ENCODE data around the gene LRRC49. TPM values are rescaled to one million over a fixed set of nuclear protein-coding genes. Genes with fewer than 3 reads are reported as not detected.
A peak's percentile ranks its signal among the peaks of the same experiment; 100 is the strongest.
"Not testable (repeated sequence)": the region's sequence is repeated elsewhere in the genome, so short reads cannot be mapped to it uniquely, and the experiment has no call there.

LRRC49 gene
- total RNA-seq, 1 experiment from 2014 or later, result 8.4 TPM

DNA sequence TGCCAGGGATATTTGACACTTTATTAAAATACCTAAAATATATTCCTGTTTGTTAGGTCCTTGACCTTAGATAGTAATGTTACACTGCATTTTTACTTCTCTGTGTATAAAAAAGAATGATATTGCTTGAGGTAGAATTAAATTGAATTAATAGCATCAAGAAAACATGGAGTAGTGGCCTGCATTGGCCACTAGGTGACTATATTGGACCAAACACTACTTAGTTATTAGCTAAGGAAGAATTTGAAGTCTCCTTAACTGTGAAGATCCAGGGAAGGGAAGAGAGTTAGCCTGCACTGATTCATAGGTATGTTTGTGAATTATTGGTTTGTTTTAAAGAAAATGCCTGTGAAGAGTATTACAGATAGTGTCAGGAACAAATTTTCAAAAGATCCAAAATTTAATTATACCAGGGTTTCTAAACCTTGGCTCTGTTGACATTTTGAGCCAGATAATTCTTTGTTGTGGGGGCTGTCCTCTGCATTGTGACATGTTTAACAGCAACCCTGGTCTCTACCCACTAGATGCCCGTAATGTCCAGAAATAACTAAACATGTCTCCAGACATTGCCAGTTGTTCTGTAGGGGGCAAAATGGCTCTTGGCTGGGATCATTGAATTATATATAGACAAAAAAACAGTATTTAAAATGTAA, 119.0 kb downstream of the LRRC49 start:
- in situ Hi-C loops (cut with HindIII; ENCODE audit: low pct_unique_long_range_greater_than_20kb, low sequenced_read_pairs), result no loop called here
- DNase-seq (ENCODE audit: low read depth), result peak; percentile 22

DNA sequence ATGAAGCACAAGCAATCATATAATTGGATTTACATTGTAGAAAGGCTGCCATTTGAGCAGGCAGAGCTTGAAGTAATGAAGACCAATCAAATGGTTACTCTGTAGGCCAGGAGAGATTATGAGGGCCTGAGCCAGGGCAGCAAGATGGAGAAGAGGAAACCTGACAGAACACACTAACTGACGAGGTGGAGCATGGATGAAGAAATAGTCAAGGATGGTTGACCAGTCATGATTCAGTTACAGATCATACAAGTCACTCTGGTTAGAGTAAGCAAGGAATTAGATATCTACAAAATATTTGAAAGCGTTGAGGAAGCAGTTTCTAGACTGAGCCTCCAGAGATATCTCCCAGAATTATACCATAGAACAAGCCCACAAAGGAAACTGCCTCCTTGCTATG, 120.8 kb downstream of the LRRC49 start:
- in situ Hi-C loops (cut with HindIII; ENCODE audit: low pct_unique_long_range_greater_than_20kb, low sequenced_read_pairs), result no loop called here

DNA sequence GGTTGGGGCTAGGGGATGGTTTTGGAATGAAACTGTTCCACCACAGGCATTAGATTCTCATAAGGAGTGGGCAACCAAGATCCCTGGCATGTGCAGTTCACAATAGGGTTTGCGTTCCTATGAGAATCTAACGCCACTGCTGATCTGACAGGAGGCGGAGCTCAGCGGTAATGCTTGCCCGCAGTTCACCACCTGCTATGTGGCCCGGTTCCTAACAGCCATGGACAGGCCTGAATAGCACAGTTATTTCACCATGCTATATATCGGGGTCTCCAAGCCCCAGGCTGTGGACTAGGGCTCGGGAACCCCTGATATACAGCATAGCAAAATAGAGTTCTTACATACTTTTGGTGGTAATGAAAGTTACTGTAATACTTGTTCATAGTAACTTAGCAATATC, 122.7 kb downstream of the LRRC49 start:
- in situ Hi-C loops (cut with HindIII; ENCODE audit: low pct_unique_long_range_greater_than_20kb, low sequenced_read_pairs), result no loop called here
- DNase-seq (ENCODE audit: low read depth), result no peak

More for the DNA sequence above, 120.8 kb downstream of the LRRC49 start:
- DNase-seq (ENCODE audit: low read depth), result no peak

DNA sequence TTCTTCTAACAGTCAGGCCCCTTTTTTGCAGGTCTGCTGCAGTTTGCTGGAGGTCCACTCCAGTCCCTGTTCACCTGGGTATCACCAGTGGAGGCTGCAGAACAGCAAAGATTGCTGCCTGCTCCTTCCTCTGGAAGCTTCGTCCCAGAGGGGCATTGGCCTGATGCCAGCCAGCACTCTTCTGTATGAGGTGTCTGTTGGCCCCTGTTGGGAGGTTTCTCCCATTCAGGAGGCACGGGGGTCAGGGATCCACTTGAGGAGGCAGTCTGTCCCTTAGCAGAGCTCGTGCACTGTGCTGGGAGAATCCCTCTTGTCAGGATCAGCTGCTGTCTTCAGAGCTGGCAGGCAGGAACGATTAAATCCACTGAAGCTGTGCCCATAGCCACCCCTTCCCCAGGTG, 138.6 kb downstream of the LRRC49 start:
- in situ Hi-C loops (cut with HindIII; ENCODE audit: low pct_unique_long_range_greater_than_20kb, low sequenced_read_pairs); DNase-seq (ENCODE audit: low read depth): not testable (repeated sequence)

DNA sequence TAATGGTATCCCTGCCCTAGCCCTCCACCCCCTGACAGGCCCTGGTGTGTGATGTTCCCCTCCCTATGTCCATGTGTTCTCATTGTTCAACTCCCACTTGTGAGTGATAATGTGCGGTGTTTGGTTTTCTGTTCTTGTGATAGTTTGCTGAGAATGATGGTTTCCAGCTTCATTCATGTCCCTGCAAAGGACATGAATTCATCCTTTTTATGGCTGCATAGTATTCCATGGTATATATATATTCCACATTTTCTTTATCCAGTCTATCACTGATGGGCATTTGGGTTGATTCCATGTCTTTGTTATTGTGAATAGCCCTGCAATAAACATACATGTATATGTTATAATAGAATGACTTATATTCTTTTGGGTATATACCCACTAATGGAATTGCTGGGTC, 142.9 kb downstream of the LRRC49 start:
- in situ Hi-C loops (cut with HindIII; ENCODE audit: low pct_unique_long_range_greater_than_20kb, low sequenced_read_pairs); DNase-seq (ENCODE audit: low read depth): not testable (repeated sequence)

DNA sequence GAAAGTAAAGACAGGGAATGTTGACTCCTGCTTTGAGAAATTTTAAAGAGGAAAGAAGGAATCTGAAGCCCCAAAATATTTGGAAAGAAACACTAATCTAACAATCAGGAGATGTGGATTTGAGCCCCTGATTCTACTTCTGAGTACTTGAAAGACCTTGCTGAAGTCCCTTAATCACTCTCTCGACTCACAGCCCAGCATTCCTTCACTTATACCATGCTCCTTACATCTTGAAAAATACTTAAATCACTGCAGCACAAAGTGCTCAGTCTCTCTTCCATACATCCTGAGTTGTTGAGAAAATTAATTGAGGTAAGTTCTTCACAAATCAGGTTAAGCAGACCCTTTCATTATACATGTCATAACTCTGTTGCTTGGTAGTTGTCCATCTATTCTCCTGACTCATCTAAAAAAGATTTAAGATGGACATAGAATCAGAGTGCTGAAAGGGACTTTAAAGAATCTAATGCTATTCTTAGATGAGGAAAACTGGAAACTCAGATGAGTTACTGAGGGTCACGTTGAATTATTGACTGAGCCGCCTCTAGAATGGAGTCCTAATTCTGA, 149.8 kb downstream of the LRRC49 start:
- DNase-seq (ENCODE audit: low read depth), result no peak
- in situ Hi-C loops (cut with HindIII; ENCODE audit: low pct_unique_long_range_greater_than_20kb, low sequenced_read_pairs), result no loop called here

DNA sequence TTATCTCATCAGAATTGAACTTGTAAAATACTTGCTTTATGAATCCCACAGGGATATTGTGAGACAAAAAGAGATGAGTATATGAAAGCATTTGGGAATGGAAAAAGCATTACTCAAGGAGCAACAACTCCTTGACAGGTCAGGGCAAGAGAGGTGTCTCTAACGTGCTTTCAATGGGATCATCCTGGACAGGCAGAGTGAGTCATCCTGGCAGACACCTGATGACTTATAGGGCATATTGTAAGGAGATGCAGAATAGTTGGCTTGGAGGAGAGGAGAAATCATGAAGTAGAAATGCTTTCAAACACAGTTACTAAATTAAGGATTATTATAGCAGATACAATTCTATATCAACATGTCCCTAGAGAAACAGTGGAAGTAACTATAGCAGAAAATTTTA, 150.7 kb downstream of the LRRC49 start:
- no peak for DNase-seq (ENCODE audit: low read depth)
- in situ Hi-C loops (cut with HindIII; ENCODE audit: low pct_unique_long_range_greater_than_20kb, low sequenced_read_pairs), result no loop called here

DNA sequence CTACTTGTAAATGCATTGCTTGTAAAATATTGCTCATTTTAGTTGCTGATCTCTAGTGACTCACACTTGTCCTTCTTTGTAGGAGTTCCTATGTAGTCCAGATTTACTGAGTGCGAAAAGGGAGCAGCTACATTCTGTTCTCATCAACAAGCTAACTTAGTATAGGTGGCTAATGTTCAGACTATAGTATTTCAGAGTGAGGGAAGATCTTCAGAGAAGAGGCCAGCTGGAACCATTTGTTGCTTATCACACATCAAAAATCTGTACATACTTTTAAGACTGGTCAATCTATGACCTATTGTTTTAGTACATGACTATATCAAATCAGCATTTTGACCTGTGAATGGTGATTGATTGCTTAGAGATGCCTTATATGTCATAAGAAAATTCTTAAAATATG, 151.4 kb downstream of the LRRC49 start:
- in situ Hi-C loops (cut with HindIII; ENCODE audit: low pct_unique_long_range_greater_than_20kb, low sequenced_read_pairs), result no loop called here
- no peak for DNase-seq (ENCODE audit: low read depth)

DNA sequence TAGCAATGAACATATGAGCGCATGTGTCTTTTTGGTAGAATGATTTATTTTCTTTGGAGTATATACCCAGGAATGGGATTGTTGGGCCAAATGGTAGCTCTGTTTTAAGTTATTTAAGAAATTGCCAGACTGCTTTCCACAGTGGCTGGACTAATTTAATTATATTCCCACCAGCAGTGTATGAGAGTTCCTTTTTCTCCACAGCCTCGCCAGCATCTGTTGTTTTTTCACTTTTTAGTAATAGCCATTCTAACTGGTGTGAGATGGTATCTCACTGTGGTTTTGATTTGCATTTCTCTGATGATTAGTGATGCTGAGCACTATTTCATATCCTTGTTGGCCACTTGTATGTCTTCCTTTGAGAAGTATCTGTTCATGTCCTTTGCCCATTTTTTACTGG, 153.5 kb downstream of the LRRC49 start:
- in situ Hi-C loops (cut with HindIII; ENCODE audit: low pct_unique_long_range_greater_than_20kb, low sequenced_read_pairs), result not testable (repeated sequence)

DNA sequence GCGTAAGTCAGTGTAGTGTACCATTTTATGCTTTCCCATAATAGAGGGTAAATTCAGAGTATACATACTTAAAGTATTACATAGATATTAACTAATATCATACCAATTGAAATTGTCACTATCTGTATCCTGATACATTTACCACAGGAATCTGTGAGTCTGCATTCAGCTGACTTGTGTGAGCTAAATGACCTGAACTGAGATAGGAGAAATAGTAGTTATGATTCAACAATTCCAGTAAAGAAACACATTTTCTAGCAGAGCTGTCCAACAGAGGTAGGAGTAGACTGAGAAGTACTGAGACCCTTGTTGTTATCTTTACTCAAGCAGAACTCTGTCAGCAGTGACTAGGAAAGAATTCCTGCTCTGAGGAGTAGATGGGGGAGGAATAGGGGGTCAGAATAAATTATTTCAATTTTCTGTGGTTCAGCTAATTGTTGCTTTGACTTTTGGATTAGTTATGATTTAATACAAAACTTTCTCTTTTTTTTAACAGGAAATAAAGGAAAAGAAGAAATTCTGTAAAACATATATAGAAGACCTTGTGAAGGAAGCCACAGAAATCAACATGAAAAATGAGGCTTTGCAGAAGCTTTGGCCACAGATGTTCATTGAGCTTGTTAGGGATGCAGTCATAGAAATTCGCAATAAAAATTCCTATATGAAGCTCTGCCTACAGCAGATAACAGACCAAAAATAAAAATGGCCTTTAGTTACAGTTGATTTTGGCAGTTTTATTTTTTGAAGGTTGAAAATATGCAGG, 156.5 kb downstream of the LRRC49 start:
- peak; percentile 43 for DNase-seq (ENCODE audit: low read depth)
- in situ Hi-C loops (cut with HindIII; ENCODE audit: low pct_unique_long_range_greater_than_20kb, low sequenced_read_pairs), result no loop called here

More for the DNA sequence above, 153.5 kb downstream of the LRRC49 start:
- not testable (repeated sequence) for DNase-seq (ENCODE audit: low read depth)

DNA sequence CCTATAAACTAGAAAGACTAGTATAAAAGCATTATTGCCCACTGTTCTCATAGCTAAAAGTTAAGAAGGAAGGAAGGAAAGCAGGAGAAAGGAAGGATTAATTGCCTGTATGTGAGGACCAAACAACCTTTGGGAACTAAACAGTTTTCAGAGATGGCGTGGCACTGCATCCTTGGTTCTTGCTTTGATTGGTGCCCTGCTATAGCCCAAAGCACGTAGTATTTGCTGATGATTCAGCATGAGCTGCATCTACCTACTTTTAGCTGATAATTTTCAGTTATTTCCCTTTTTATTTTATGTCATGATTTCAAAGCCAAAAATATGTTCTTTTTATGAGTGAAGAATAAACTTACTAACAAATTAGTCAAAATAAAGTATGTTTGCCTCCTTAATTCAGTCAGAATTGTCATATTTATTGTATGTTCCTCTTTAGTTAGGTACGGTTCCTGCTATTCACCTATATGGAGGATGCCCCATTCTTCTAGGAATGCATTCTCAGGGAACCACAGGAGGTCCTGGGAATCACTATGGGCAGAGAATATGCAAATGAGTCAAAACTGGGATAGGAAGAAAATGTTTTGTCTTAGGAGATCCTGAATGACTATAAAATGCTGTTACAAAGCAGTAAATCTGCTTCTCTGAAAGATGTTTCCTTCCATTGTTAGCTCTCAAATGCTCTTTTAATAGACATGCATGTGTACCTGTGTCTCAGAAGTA, 157.2 kb downstream of the LRRC49 start:
- in situ Hi-C loops (cut with HindIII; ENCODE audit: low pct_unique_long_range_greater_than_20kb, low sequenced_read_pairs), result no loop called here
- no peak for DNase-seq (ENCODE audit: low read depth)

DNA sequence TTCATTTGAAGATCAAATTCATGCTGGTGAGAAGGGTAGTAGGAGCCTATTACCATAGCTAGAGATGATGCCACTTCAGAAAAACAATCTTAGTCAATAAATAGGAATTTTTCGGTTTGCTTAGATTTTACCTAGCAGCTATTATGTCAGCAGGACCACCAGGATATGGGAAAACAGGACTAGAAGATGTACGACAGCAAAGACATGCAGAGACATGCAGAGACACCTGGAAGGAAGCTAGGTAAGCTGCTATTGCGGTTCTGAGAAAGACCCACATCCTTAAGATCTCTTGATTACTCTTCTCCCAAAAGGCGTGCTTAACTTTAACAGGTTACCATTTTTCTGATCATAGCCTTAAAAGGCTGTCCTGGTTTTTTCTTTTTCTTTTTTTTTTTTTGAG, 157.8 kb downstream of the LRRC49 start:
- in situ Hi-C loops (cut with HindIII; ENCODE audit: low pct_unique_long_range_greater_than_20kb, low sequenced_read_pairs), result no loop called here
- DNase-seq (ENCODE audit: low read depth), result no peak

DNA sequence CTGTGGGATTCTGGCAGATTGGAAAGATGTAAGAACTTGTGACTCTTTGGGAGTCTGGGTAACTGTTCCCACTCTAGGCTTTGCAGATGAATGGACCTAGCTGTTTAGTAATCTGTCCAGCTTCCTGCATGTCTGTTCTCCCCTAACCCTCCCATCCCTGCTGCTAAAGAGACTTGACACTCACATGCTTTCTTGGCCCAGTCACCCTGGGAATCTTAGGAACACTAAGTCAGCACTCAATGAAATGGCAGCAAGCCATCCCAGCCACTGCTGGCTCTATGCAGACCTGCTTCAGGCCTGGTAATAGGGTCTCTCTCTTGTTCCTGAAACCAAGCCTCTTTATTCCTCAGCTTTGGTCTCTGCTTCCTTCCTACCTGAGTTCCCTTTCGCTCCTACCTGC, 158.9 kb downstream of the LRRC49 start:
- in situ Hi-C loops (cut with HindIII; ENCODE audit: low pct_unique_long_range_greater_than_20kb, low sequenced_read_pairs), result no loop called here
- no peak for DNase-seq (ENCODE audit: low read depth)

DNA sequence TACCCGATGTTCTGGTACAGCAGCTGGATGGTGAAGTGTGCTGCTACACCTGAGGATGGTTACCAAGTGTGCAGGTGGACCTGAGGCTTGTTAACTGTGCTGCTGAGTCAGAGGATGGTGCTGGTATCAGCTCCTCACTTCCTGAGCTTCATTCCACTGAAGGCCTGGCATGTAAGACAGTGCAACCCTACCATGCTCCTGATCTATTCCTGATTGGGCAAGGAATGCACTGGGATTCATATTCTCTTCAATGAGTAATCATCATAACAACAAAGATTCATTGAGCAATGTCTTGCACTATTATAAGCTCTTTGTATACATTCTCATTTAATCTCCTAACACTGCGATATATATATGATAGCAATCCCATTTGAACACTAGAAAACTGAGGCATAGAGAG, 159.7 kb downstream of the LRRC49 start:
- in situ Hi-C loops (cut with HindIII; ENCODE audit: low pct_unique_long_range_greater_than_20kb, low sequenced_read_pairs), result no loop called here

DNA sequence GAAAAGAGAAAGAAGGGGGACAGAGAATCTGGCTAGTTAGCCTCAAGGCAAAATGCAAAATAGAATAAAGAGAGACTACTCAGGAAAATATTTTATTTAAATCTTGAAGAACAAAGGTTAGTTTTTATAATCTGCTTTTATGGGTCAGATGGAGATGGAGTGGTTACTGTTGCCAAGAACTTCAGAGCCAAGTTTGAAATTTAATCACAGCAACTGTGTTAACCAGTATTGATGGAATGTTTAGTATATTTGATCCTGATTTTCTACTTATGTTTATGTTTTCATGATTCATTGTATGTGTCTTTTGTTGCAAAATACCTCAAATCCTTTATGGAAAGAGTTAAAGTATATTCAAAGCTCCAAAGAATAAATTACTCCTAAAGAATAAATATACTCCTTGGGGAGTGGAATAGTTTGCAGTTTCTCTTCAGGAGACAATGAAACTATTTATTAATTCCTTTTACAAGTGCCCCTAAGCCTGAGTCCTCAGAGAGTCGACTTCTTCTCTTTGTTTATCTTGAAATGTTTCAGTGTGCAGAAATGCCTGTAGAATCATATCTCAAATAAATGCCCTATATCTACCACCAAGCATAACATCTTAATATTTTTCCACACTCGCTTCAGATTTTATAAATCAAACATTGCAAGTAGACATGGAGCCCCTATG, 161.8 kb downstream of the LRRC49 start:
- in situ Hi-C loops (cut with HindIII; ENCODE audit: low pct_unique_long_range_greater_than_20kb, low sequenced_read_pairs), result no loop called here
- no peak for DNase-seq (ENCODE audit: low read depth)

More for the DNA sequence above, 159.7 kb downstream of the LRRC49 start:
- DNase-seq (ENCODE audit: low read depth), result no peak

DNA sequence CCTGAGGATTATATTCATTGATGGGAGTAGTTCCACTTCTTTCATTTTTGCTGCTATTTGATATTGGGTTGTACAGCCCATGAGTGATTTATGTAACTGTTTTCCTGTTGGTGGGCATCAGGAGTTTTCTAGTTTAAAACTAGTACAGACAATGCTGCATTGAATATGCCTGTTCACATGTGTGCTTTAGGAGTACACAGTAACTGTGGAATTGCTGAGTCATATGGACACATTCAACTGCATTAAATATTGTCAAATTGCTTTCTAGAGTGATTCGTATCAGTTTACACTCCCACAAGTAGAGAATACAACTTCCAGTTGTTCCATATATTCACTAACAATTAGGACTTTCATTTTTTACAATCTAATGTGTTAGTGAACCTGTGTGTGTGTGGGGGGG, 162.8 kb downstream of the LRRC49 start:
- in situ Hi-C loops (cut with HindIII; ENCODE audit: low pct_unique_long_range_greater_than_20kb, low sequenced_read_pairs), result no loop called here
- DNase-seq (ENCODE audit: low read depth), result peak; percentile 21

DNA sequence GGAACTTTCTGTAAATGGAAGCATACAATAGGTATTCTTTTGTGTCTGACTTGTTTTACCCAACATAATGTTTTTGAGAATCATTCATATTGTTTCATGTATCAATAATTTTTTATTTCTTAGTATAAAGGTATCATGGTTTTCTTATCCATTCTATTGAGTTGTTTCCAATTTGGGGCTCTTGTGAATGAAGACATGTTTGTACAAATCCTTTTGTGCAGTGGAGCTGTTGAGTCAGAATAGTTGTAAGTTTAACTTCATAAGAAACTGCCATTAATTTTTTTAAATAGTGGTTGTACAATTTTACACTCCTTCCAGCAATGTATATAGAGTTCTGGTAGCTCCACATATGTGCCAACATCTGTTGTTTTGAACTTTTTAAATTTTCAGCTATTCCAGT, 163.5 kb downstream of the LRRC49 start:
- in situ Hi-C loops (cut with HindIII; ENCODE audit: low pct_unique_long_range_greater_than_20kb, low sequenced_read_pairs), result no loop called here
- no peak for DNase-seq (ENCODE audit: low read depth)

DNA sequence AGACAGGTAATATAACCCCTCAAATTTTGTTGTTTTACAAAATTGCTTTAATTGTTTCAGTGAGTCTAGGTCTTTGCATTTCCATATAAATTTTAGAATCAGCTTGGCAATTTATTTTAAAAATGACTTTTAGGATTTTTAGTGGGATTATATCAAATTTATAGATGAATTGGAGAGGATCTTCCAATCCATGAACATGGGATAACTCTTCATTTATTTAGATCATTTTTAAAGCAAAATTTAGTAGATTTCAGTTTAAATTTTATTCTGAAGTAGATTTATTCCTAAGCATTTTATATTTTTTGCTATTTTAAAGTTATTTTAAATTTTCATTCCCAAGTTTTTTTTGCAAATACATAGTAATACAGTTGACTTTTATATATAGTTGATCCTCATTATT, 164.5 kb downstream of the LRRC49 start:
- in situ Hi-C loops (cut with HindIII; ENCODE audit: low pct_unique_long_range_greater_than_20kb, low sequenced_read_pairs), result no loop called here
- DNase-seq (ENCODE audit: low read depth), result no peak
